Inflammatory macrophage treated with lipopolysaccharide for 4 hours (primary cell): ENCODE measurements around the gene FMN1.
A peak's percentile ranks its signal among the peaks of the same experiment; 100 is the strongest.

Experiments used
- DNase-seq: peaks from one replicate; pipeline ENCODE4 v3.0.0-alpha.2; 2020

The FMN1 gene

DNA sequence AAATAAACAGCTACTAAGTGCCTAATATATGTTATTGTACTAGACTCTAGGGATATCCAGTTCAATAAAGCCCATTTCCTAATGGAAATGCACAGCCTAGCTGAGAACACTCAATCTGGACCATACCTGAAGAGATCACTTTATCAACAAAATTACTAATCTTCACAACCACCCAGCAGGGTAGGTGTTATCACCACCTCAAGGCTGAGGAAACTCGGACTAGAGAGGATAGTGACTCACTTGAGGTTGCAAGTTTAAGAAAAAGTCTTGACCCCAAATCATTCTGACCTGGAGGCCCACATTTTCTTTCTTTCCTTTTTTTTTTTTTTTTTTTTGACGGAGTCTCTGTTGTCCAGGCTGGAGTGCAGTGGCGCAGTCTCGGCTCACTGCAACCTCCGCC is 3.1 kb upstream of the FMN1 start:
- no peak for DNase-seq

DNA sequence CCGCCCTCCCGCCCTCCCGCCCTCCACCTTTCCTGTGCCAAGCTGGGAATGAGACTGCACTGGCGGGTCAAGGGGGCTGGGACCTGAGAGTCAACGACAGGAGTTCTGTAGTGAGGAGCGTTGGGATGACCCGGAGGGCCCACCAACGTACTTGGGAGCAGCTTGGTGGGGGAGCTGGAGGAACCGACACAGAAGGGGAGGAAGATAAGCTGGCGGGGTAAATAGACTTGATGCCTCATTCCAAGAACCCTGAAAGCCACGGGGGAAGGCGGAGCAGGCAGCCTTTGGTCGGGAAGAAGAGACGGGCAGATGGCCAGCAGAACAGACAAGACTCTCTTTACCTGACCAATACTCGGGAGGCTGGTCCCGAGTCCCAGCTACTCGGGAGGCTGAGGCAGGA is 277 bp downstream of the FMN1 start:
- DNase-seq, result no peak

DNA sequence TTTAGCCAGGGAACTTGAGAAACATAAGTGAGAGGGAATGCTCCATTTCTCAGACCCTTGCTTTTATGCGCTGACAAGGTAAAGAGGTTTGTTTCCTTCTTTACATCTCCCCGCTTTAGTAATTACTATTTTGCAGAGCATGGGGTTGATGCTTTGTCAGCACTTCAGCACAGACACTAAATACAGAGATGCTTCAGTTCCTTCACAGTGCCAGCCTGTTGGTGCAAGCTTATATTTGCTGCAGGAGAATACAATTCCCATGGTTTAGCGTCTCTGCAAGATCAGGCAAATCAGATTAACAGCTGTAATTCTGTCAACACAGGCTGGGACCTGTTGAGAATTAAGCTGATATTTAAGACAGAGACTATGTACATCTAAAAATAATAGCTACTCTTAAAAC is 2.9 kb downstream of the FMN1 start:
- DNase-seq, result no peak

DNA sequence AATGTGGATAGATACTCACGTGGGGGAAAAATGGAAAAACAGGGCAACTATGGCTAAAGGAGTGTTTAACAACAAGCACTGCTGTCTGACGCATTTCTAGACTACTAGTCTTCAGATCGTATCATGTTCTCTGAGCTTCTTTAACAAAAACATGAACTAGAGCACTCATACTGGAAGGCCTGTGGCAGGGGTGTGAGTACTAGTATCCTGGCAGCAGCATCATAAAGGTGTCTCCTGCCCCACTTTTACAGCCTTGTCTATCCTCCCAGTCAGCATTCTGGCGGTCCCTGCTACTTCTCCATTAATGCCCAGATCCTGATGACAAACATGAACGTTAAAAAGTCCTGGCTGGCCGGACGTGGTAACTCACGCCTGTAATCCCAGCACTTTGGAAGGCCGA is 4.0 kb downstream of the FMN1 start:
- DNase-seq, result no peak

DNA sequence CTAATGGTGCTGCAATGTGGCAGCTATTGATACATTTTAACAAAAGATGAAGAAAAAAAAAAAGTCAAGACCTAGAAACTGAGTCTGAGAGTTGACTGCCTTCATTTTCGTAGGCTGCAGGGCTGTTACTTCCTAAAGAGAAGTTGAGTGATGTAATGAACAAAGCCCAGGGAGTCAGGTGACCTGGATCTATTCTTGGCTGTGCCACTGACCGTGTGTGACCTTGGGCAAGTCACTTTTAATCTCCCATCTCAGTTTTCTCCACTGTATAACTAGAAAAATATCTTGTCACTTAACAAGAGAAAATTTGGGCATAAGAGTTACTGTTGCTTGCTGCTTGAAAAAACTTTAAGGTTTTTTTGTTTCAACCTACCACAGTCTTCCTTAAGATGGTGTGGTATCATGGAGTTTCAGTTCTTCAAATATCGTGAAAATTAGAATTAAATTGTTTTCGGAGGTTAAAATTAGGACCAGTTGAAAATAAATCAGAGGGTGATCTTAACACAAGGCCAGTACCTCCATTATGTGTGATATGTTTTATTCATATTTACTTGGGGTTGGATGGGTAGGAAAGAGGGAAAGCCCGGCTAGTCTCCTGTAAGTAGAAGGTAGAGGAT is 5.8 kb downstream of the FMN1 start:
- DNase-seq, result peak; percentile 78

DNA sequence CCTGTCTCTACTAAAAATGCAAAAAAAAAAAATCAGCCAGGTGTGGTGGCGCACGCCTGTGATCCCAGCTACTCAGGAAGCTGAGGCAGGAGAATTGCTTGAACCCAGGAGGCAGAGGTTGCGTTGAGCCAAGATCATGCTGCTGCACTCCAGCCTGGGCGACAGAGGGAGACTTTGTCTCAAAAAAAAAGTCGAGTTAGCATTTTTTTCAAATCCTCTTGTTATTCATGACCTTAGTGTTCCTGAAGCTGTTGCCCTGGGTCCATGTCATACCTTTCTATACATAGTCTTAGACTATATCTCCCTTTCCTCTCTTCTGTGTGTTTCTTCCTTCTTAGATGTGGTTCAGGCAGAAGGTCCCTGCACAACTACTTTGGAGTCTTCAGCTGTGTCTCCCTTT is 6.4 kb downstream of the FMN1 start:
- DNase-seq, result no peak

DNA sequence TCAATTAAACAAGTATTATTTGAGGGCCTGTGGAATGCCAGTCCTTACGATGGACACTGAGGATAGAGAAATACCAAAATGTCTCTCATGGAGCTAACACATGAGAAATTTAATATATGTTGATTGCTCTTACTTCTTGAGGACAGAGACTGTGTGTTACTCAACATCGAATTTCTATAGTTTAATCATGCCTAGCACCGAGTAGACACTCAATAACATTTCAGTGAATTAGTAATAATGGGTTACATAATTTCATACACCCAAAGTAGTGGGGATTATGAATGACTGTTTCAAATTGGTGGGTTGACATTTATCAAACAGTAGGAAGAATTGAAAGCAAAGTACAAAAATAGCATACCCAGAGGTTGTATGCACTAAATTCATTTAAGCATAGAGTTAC is 11.2 kb downstream of the FMN1 start:
- no peak for DNase-seq

DNA sequence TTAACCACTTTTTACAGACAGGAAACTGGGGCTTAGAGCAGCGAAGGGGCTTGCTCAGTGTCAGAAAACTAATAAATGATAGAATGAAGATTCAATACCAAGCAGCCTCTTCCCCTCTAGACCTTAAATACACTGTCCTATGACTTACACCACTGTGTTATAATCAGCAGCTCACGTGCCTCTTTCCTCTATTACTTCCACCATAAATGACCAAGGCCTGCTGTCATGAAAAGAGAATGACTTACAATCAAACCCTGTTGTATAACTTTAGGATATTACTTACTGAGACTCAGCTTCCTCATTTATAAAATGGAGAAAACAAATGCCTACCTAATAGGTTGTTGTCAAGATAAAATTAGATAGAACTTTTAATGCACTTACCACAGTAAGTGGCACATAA is 11.6 kb downstream of the FMN1 start:
- peak; percentile 78 for DNase-seq

DNA sequence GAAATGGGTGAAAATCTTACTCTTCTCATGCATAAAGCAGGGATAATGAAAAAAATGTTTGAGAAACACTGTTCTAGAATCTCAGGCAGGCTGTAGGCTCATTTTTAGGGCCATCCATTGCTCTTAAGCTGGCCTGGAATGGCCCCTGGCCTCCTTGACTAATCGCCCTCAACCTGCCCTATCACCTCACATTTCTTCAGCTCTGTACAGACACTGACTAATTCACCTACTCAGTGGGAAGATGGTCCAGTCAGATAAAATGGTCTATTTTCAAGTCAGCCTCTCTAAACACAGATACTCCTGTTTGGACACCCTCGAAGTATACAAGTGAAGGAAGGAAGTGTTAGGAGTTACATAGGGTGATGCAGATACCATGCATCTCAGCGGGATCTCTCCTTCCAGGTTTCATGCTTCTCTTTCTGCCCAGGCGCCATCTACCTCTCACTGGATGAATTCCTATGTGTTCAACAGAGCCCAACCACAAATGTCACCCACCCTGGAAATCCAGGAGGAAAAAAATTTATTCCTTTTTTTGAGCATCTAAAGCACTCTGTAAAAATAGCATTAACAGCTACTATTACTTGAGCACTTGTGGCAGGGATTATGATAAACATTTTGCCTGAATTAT is 12.1 kb downstream of the FMN1 start:
- no peak for DNase-seq

DNA sequence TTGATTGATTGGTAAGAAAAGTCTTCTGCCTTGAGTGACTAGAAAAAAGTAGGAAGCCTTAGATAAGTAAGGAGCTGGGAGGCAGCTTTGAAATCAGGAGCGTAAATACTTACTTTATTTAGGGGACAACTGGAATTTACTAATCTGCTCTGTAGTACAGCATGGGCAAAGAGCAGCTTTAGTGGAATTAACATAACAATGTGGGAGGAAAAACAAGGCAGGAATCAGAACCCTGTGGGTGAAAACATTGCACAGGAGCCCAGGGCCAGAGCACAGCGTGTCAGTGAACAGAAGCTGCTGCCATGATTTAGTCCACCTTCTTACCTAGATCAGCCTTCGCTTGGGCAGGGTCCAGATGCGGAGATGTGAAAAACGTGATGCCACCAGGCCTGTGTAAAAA is 14.6 kb downstream of the FMN1 start:
- DNase-seq, result no peak

DNA sequence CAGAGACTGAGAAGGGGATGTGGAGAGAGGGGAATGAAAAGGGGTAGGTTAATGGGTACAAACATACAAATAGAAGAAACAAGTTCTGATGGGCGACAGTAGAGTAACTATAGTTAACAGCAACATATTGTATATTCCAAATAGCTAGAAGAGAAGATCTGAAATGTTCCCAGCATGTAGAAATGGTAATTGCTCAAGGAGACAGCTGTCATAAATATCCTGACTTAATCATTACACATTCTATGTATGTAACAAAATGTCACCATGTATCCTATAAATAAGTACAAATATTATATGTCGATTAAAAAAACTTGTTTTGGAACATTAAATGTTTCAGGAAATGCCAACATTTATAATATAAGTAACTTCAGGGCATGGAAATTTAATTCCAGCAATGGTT is 23.3 kb downstream of the FMN1 start:
- no peak for DNase-seq

DNA sequence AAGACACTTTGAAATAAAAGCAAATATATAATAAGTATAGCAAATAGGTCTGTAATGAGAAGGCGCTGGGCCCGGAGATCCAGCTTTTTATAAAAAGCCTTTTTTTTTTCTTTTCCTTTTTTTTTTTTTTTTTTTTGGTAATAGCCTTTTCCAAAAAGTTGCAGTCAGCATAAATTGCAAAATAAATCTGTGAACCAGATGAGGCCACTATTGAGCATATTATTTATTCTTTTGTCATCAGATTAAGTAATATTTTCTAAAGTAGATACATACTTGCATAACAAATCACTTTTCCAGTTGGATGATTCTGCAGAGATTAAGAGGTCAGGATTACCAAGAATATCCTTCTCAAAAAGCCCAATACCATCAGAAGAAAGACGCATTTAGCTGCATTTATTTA is 24.9 kb downstream of the FMN1 start:
- no peak for DNase-seq

DNA sequence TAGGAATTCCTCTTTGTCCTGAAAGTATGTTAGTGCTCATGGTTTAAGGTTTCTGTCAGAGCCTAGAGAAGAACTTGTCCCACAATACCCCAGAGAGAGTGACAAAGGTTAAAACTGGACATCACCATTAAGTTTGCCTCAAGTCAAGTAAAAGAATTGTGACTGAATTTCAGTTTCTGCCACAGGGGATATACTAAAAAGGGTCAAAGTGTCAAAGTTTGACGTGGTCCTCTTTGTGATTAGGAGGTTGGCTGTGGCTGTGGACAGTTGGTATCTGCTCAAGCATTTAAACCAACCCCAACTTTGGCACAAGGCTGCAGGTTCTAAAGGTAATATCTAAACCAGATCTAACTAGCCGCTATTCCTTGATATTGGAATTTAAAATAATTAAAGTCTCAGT is 26.1 kb downstream of the FMN1 start:
- no peak for DNase-seq

DNA sequence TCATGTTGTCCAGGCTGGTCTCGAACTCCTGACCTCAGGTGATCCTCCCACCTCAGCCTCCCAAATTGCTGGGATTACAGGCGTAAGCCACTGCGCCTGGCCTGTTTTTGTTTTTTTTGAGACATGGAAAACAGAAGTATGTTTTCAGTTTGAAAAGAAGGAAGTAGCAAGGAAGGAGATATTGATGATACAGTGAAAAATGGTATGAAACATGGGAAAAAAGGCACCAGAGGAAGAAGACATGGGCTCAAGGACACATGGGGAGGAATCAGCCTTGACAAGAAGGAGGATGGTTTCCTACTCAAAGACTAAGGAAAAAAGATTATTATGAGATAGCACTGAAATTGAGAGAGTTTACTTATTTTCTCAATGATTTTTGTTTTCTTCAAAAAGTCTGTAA is 30.7 kb downstream of the FMN1 start:
- DNase-seq, result peak; percentile 23

DNA sequence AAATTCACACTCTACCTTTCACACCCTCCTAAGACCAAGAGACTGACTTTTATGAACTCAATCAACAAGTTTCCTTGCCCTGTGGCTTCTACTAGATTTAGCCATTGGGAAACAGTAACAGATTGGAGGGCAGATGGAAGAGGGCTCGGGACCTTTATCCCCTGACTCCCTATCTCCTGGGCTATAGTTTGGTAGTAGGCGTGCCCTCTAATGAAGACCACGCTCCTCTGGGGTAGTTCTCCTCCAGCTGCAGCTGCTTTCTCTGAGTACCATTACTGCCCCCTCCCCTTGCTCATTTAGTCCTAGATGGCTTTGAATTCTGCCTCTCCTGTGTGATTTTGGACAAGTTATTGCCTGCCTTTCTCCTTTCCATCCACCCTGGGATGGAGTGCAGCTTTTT is 33.3 kb downstream of the FMN1 start:
- no peak for DNase-seq

DNA sequence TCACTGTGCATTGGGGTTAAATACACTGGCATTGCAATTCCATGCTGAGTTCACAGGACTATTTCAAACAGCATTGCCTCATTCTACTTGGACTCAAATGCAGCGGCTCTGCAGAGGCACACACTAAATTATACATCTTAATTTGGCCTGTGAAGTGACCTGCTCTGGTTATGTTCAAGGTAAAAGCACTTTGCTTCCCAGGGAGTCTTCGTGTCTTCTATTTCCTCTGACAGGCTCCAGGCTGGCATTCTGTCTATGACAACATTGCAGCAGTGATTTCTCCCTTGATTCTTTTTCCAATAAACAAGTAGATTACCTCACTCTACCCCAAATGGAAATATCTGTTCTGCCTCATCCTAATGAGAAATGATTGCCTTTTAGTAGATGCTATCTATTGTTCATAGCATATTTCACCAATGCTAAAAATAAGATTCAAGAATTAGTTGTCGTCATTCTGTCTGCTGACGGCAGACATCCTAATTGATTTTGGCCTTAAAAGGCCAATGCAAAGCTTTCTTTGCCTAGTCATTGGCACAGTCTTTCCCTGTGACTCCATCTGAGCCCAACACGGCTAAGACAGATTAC is 33.8 kb downstream of the FMN1 start:
- no peak for DNase-seq

DNA sequence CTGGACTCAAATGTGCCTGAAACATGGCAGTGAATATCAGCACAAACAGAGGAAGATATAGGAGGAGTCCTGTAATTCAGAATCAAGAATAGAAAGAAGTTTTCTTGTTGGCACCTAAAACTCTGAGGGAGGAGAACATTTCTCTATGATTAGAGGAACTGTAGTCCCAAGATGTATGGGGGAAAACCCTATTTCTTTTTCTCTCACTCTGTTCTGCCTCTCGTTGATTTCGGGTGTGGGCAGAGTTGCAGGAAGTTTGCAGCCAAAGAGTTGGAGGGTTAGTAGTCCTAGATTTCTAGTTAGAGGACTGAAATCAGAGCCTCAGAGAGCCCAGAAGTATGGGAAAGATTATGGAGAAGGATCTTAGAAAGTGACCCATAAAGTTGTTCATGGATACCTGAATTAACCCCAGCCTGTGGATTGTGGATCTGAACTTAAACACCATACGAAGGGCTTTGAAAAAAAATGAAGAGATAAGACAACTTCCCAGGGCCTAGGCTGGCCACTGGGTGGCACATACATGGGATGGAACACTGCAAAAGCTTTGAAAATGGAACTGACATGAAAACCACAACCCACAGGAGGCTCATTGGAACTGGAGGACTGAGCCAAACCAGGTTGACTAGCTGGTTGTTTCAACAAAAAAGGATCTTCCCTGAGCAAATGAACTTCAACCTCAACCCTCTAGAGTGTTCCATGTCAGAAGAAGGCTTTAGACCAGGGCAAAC is 34.6 kb downstream of the FMN1 start:
- peak; percentile 78 for DNase-seq

DNA sequence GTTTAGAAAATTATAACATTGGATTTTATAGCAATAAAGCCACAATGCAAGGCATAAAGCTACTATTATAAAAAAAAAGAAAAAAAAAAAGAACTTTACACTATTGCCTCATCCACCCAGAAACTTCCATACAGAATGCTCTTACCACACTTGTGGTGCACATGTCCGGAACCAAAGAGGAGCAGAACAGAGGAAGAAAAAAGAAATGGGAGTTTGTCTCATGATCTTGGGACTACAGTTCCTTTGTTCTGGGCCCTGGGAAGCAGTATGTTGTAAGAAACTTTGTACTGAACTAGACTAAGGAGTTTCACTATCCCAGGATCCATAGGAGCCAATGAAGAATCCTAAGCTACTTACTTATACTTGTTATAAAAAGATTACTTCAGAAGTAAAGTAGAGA is 36.1 kb downstream of the FMN1 start:
- DNase-seq, result peak; percentile 93

DNA sequence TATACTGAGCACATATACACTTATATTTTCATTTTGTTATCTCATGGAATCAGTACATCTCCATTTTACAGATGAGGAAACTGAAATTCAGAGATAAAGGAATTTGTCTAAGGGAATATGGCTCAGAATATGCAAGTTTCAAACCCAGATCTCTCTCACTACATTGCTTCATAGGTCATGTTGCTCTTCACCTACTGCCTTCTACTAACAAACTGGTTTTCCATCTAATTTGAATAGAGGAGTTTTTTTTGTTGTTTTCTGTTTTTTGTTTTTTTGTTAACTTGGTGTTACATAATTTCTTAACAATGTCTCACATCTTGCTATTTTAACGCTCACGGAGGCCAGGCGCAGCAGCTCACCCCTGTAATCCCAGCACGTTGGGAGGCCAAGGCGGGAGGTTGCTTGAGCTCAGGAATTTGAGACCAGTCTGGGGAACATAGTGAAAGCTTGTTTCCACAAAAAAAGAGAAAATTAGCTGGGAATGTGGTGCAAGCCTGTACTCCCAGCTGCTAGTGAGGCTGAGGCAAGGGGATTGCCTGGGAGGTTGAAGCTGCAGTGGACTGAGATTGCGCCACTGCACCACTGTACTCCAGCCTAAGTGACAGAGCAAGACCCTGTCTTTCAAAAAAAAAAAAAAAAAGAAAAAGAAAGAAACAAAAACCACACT is 37.0 kb downstream of the FMN1 start:
- DNase-seq, result peak; percentile 83

DNA sequence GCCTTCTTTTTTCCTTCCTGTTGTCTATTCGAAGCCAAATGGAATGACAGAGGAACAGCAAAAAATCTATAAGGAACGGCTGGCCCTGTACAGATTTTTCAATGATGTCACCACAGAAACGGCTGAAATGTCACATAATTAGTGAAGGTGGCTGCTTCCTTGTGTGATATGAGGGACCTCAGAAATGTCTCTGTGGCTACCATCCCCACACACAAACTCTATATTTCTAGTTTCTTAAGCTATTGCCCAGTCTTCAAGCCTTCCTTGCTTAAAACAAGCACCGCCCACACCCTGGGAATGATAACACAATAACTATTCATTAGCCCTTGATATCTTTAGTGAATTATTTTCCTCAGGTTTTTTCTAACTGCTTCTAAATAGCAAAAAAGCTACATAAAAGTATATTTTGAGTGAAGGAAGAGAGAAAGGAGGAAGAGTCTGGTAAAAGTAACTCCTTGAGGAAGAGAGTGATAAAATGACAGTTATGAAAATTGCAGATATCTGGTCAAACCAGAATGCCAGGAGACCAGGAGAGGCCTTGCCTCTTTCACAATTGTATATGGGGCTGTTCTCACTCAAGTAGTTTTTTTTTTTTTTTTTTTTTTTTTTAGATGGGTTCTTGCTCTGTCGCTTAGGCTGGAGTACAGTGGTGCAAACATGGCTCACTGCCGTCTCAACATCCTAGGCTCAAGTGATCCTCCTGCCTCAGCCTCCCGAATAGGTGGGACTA is 38.7 kb downstream of the FMN1 start:
- DNase-seq, result peak; percentile 59

DNA sequence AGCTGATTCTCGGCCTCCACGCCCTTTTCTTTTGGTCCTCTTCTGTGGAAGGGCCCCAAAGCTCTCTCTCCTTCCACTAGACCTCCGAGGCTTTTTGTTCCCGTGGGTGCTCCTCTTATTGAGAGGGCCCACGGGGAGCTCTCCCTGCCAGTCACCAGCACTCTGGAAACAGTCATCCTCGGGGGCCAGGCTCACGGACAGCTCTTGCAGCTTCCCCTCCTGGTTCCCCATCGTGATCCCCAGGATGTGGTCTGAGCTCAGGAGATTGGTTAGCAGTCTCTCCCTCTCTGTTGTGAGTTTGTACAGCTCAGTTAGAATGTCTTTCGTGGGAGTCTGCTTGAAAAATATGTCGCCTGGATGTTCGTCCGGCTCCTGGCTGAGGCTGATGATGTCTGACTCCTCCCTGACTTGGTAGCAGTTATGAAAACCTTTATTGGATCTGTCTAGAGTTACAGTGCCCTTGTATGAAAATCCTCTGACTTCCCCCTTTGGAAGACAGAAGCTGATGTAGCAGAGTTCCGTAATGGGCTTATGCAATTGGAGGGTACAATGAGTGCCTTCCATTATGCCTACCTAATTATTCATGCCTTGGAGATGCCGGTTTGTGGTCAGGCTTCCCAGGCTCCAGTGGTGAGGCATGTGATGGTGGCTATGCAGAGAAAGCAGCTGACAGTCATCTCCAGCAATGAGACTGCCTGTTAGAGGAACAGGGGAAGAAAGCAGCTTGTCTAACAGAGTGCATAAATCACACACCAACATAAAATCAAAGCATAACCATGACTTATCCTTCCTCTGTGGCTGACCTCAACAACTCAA is 40.0 kb downstream of the FMN1 start:
- DNase-seq, result peak; percentile 99

DNA sequence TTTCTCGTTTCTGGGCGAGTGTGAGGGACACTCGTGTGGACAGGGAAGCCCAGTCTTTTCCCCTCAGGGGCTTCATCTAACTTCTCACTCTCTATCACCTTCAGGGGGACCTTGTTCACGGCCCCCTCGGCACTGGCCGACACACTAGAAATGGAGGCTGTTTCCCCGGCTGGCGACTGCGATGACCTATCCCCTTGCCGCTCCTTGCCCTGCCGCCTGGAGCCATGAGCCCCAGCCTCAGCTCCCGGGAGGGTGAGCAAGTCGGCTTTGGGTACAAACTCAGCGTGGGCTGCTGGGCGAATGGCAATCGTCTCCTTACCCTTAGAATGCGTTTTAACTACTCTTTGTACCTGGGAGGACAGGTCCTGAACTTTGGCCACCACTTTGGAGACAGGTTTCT is 41.0 kb downstream of the FMN1 start:
- no peak for DNase-seq
